HG02970 (cell line): ENCODE data around the gene TMCC3.
A peak's percentile ranks its signal among the peaks of the same experiment; 100 is the strongest.

ENCODE experiments used
- ATAC-seq: cut with Tn5 transposase; IDR thresholded peaks from one replicate; pipeline ENCODE4 v1.9.1; 2021; ENCODE audit warnings: mild to moderate bottlenecking, moderate library complexity, moderate number of reproducible peaks; ENCODE audit not compliant: unreplicated experiment, low FRiP score

TMCC3 gene

DNA sequence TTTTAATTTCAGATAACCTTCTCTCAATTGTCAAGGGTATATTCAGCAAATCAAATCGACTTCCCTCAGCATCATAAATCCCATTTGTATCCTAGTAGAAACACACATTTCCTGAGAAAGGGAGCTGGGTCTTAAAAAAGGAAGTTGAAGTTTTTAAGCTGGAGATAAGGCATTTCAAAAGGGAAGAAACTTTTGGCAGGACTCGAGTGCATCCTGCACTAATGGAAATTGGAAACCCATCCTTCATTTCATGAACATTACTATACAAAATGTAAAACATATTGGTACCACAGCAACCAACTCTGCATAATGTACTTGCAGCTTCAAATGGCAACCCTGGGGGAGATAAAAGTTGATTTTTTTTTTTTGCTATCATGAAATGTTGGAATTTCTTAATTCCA lies 23.7 kb upstream of the TMCC3 start:
- ATAC-seq = no peak

DNA sequence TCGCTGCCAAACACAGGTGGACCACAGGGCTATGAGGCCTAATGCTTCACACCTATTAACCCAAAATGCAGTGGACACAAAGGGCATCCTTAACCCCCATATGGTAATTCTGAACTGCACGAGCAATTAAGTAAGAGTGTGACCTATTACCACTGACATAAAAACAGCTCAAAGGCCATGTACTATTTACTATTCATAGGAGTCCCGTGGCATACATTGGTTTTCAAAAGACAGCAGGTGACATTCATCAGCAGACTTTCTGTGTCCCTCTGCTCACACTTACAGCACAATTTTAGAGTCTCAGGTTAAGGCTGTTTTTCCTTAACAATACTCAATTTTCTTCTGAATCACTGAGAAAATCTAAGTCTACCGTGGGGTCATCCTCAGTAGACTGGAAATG lies 23.1 kb upstream of the TMCC3 start:
- ATAC-seq = no peak

DNA sequence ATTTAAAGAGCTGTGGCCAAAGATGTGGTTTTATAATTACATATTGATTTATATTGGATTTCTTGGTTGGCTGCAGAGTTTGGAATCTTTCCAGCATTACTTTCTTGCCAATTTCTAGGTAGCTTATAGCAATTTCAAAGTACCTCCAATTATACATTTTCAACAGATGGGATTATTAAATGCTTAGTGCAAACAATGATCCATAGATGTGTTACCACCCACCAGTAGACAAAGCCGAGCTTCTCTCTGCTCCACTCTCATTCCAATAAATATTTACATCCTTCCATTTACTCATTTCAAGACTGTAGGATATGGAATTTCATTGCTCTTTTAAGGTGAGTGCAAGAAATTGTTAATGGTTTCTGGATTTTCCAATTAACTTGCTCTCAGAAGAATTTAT lies 21.6 kb upstream of the TMCC3 start:
- no peak for ATAC-seq

DNA sequence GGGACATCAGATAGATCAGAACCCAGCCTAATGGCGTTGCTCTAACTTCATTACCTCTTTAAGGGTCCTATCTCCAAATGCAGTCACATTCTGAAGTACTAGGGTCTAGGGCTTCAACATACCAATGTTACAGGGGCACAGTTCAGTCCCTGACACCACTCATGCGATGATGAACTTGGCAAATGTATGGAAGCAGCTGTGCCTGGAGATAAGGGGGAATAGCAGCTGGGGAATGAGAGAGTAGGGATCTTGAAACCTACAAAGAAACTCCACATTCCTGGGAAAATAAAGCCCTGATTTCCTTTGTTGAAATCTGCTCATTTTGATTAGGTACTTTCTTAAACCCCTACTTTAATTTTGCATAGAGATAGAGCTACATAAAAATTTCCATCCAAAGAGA lies 20.5 kb upstream of the TMCC3 start:
- no peak for ATAC-seq

DNA sequence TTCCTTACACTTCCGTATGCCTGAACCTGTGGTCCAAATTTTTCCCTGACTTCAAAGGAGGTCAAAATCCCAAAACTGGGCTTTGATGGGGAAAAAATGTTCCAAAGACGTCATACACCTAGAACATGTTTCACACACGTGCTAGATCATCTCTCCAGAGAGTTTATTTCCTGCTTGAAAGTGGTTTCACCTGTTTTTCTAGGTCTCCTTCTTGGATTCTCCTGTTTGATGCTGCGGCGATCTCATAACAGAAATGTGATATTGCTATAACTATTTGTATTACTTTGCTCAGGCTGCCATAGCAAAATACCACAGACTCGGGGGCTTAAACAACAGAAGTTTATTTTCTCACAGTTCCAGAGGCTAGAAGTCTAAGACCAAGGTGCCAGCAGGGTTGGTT lies 19.7 kb upstream of the TMCC3 start:
- ATAC-seq = no peak

DNA sequence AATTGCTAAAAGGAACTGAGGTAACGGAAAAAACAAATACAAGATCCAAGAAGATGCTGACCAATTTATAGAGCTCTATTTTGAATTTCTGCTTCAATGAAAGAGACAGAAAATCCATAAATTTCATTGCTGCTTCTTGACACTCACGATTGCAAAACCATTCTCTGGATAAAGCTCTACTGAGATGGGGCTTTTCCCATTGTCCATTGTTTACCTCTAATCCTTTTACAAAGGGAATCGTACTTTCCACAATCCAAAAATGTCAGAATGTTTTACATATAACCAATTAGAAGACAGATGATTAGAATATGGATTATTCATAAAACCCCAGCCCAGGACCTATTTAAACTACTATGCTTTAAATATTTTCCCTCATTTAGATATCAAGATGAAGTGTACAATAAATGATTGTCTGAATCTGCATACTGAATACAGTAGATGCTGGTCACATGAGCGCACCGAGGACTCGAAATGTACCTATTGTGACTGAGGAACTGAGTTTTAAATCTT lies 16.7 kb upstream of the TMCC3 start:
- no peak for ATAC-seq

DNA sequence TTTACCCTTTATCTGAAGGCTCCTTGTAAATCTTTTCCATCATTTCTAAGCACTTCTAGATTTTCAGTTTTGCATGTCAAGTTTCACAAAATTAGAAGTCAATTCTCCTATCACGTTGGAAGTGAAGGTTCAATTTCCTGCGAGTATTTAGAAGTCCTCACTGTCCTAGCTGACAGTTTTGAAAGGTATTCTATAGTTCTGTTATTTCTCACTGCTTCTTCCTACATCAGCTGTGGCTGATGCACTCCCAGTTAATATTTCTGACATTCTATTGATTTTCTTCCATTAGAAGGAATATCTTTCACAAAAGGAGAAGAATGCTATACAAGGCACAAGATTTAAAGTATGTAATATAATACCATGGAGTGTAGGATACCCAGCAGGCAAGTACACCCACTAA lies 15.8 kb upstream of the TMCC3 start:
- no peak for ATAC-seq

DNA sequence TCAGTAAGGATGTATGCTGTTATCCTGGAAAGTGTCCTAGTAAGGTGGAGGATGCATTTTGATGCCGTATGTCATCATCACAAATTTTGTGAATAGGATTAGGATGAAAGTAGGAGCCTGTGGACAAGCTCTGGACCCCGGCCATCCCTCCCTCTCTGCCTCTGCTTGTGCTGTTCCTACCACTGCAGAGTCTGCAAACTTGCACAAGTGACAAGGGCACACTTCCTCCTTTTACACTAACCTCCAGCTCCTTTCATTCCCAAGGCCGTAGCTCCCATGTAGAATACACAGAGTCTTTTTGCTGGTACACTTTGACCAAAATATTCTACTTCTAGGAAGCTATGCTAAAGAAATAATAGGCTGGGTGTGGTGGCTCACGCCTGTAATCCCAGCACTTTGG lies 13.3 kb upstream of the TMCC3 start:
- ATAC-seq = no peak

DNA sequence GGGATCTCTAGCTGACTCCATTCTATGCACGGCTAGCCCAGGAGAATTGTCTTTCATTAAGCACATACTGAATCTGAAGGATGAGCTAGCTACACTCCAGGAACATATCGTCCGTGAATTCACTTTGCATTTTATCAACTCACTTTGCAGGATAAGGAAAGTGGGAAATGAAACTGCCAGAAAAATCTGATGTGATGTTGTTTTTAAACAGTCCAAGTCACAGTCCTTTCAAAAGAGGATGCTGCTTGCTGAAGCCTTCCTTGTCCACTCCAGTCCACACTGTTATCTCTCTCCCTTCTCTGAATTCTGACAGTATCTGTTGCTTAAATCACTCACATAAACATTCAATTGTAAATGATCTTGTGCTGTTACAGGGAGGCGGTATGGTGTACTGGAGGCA lies 12.7 kb upstream of the TMCC3 start:
- ATAC-seq = no peak

DNA sequence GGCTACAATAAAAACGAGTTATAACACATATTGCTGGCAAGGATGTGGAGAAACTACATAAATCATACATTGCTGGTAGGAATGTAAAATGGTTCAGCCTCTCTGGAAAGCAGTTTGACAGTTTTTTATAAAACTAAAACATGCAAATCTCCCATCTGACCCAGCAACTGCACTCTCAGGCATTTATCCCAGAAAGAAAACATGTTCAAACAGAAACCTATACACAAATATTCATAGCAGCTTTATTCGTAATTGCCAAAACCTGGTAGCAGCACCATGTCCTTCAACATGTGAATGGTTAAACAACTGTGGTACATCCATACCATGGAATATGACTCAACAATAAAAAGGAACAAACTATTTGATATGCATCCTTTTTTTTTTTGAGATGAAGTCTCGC lies 10.1 kb upstream of the TMCC3 start:
- no peak for ATAC-seq

DNA sequence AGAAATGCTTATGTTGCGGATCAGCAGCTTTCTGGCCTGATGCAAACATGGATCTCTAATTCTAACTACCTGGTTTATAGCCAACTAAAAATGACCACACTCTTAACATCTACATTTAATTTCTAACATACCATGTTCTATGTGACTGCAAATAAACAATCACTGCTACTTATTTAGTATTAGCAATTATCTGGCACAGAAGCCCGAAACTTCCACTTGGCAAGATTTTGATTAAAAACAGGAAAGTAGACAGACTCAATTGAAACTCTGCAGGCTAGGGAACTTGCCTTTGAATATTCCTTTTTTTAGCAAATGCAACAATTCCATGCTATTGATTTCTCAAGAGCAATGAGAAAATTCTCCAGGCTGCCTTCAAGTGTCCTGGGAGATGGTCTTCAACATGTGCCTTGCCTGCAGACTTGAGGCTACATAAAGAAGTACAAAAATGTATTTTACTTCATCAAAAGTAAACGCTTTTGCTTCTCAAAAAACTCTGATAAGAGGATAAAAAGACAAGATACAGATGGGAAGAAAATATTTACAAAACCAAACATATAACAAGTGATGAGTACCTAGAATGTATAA lies 9.1 kb upstream of the TMCC3 start:
- ATAC-seq = no peak

DNA sequence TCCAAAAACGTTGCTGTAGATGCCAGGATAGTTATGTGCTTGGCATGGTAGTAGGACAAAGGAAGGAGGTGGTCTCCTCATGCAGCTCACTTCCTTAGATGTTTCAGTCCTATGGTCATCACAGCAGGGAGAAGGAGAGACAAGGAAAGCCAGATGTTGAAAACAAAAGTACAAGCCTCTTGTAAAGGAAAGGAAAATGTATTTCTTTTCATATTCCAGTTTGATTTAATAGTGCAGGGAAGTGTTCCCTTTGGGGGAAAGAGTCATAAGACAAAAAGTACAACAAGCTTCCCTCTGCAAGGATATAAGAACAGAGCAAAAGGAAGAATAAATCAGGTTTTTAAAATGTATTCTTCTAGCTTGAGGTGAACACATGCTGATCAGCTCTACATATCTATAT lies 8.6 kb upstream of the TMCC3 start:
- no peak for ATAC-seq

DNA sequence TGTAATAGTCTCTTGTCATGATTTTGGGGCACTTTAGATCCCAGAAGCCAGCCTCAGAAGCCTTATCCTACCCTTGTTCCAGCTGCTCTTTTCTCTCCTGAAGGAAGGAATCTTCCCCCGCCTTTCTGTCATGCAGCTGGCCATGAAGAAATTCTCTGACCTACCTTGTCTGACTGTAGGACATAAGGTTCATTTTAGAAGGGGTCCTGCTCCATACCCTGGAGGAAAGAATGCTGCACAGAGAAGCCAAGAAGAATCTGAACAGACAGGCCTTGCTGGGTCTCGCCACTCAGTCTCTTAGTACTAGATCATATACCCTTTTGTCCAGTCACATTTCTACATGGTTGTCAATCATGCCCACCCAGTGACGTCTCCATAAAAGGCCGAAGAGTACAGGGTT lies 6.2 kb upstream of the TMCC3 start:
- no peak for ATAC-seq

DNA sequence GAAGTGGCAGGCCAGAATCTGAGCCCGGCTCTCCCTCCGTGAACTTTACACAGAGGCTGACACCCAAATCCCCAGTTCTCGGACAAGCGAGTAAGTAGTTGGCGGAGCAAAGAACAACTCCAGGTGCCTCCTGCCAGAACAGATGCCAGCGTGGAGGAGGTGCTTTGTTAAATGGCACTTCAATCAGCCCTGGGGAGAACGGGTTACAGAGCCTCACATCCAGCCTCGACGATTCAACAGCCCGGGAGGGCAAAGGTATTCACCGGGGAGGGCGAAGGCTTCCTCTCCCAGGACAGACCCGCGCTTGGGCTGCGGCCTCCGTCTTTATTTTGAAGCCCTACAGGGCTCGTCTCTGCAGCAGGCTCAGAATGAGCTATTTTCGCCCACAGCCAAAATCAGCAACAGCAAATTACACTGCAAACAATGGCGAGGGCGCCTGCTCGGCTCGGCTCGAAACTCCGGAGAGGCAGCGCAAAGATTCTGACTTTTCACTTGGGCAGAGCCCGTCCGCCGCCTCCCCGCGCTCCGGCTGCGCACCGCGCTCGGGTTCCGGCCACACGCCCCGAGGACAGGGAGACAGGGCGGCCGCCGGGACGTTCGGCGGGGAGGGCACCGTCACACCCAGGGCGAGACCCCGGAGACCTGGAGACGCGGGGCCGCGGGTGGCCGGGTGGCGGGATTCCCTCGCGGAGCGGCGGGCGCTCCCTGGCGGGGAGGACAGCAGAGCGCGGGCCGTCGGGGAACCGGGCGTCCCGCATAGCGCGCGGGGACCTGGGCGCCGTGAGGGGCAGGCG lies 811 bp downstream of the TMCC3 start:
- peak; percentile 25 for ATAC-seq

DNA sequence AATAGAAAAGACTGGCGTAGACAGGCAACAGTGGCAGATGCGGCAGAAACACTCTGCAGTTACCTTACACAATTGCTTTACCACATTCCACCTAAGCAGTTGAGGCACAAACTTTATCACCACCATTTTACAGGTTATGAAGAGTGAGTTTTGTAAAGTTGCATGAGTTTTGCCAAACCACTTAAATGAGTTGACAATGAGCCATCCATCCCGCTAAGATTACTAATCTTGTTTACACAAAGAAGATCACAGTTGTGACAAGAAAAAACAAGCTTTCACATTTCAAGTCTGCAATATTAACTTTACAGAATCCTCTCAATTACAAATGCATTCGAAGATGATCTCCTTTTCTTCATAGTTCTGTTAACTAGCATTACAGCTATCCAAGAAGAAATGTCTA lies 1.8 kb downstream of the TMCC3 start:
- no peak for ATAC-seq

DNA sequence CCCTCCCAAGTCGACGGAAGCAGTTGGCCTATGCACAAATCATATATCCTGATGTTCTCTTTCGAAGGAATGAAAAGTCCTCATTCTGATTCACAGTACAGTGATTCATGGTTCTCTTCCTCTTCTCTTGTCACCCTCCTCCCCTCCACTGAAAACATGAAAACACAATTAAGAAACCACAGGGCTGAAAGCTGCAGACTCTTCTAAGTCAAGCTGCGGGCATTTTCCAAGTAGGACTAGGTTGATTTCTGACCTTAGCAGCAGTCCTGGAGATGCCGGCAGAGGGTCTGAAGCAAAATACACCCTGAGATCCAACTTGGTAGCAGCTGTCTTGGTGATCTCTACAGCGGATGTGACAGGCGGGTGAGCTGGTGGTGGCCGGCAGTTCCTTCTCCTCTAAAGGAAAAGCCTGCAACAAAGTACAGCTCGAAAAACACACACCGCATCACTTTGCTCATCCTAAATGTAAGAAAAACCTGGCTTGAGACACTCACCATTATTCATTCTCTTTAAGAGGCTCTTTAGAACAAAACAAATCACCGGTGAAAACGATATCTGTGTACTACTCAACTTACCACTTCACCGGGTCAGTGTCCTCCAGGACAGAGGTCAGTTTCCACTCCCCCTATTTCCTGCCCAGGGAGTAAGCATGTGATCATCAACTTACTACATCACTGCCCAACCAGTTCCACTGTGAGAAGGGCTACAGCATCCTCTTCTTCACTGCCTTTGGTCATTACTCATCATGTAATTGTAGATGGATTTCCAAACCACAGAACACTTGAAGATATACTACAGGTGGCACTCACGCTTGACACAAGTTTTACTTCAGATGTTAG lies 6.0 kb downstream of the TMCC3 start:
- no peak for ATAC-seq

DNA sequence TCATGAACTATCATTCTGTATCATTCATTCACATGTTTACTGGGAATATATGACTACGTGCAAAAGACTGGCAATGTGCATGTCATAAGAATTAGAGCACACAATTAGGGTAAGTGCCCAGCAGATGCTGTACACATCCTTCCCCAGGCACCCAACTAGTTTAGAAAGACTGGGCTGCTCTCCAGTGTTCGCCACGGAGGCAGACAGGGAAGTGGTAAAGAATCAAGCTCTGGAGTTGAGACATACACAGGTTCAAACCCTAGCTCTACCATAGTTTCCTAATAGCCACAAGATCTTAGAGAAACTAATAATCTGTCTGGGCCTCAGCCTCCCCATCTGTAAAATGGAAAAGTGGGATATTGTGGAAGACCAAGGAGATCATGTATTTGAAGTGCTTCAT lies 6.8 kb downstream of the TMCC3 start:
- no peak for ATAC-seq

DNA sequence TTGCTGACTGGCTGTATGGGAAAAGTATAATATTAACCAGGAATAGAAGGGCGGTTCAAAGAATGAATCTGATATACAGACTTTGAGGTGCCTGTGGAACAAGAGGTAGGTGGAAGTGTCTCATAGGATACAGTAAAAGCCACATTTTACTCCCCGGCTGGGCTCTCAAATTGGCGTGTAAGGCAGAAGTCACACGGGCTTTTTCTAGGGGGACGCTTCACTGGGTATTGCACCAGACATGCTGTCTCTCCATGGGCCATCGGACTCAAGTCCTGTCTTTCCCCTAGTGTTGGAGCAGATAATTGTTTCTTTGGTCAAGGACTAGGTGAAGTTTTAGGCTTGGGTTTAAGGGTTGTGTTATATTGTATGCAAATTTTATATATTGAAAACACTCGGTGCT lies 9.1 kb downstream of the TMCC3 start:
- no peak for ATAC-seq

DNA sequence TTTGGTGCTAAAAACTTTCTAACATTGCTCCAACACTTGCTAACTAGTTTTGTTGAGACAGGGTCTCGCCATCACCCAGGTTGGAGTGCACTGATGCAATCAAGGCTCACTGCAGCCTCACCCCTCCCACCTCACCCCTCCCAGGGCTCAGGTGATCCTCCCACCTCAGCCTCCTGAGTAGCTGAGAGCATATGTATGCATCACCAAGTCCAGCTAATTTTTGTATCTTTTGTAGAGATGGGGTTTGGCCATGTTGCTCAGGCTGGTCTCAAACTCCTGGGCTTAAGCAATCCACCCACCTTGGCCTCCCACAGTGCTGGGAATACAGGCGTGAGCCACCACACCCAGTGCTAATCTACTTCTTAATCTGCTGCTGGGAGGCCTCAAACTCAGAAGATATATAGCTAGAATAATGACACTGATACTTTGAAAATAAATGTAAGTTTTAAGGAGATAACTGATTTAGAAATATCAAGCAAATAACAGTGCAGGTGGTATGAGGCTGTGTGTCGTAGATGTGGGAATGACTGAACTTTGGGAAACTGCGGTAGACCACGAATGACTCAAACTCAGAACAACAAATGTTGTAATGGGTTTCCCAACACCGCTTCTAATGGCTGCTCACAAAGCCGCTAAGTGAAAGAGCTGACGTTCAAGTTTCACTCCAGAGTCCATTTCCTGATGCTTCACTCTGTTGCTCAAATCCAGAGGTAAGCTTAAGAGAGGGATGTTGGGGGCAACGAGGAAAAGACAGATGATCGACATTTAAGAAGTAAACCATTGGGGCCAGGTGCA lies 10.0 kb downstream of the TMCC3 start:
- ATAC-seq = peak; percentile 48

DNA sequence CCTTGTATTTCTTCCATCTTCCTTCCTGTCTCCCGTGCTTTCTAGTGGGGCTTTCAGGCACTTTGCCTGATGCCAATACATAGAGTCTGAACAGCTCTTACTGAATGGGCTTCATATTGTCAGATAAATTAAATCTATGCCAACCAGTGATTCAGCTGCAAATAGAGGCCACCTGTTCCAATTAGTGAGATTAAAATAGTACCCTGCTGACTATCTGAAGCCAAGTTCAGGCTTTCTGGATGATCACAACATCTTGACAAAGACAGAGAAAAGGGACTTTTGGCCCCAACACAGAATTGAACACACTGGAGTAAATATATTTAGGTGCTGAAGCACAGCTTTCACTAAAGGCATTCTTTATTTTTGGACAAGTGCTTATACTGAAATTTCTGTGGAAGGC lies 11.8 kb downstream of the TMCC3 start:
- ATAC-seq = no peak
